HG03571 (cell line): ENCODE results near the gene OGN.

ENCODE experiments used
- ATAC-seq: cut with Tn5 transposase; IDR thresholded peaks from one replicate; pipeline ENCODE4 v1.9.1; 2021; ENCODE audit not compliant: unreplicated experiment

The OGN gene

GRCh38 chr9:92406477-92406876 is 2.1 kb upstream of the OGN start:
- peak; percentile 51 for ATAC-seq

- ATAC-seq: no peak
Observed at GRCh38 chr9:92405818-92406217, 1.4 kb upstream of the OGN start.

- ATAC-seq: no peak
Observed at GRCh38 chr9:92402826-92403745, 1.3 kb downstream of the OGN start.

GRCh38 chr9:92402360-92402759 is 2.0 kb downstream of the OGN start:
- no peak for ATAC-seq

- ATAC-seq: no peak
Observed at GRCh38 chr9:92397853-92398252, 6.5 kb downstream of the OGN start.

GRCh38 chr9:92395617-92396016 is 8.8 kb downstream of the OGN start:
- no peak for ATAC-seq

GRCh38 chr9:92393686-92394085 is 10.7 kb downstream of the OGN start:
- no peak for ATAC-seq

GRCh38 chr9:92392690-92393089 is 11.7 kb downstream of the OGN start:
- no peak for ATAC-seq

- ATAC-seq: no peak
Observed at GRCh38 chr9:92385953-92386352, 18.4 kb downstream of the OGN start.

GRCh38 chr9:92385477-92385876 is 18.9 kb downstream of the OGN start:
- ATAC-seq: no peak

- no peak for ATAC-seq
Observed at GRCh38 chr9:92385001-92385400, 19.4 kb downstream of the OGN start.

GRCh38 chr9:92384375-92384774 is 20.0 kb downstream of the OGN start:
- ATAC-seq: no peak

GRCh38 chr9:92381775-92382174 is 22.6 kb downstream of the OGN start:
- no peak for ATAC-seq

GRCh38 chr9:92380603-92381002 is 23.8 kb downstream of the OGN start:
- no peak for ATAC-seq

GRCh38 chr9:92378865-92379560 is 25.4 kb downstream of the OGN start:
- ATAC-seq: no peak

- ATAC-seq: no peak
Observed at GRCh38 chr9:92377876-92378275, 26.5 kb downstream of the OGN start.

GRCh38 chr9:92373167-92373566 is 31.2 kb downstream of the OGN start:
- ATAC-seq: no peak

- no peak for ATAC-seq
Observed at GRCh38 chr9:92369075-92369474, 35.3 kb downstream of the OGN start.

GRCh38 chr9:92360083-92360482 is 44.3 kb downstream of the OGN start:
- no peak for ATAC-seq

- no peak for ATAC-seq
Observed at GRCh38 chr9:92359394-92359995, 44.9 kb downstream of the OGN start.

GRCh38 chr9:92353051-92353450 is 51.3 kb downstream of the OGN start:
- no peak for ATAC-seq

- no peak for ATAC-seq
Observed at GRCh38 chr9:92350740-92351133, 53.6 kb downstream of the OGN start.
